KMS-11 (cell line): Measurements from ENCODE around the gene HDHD2.

Experiments
- H2AFZ ChIP-seq: fragments of 200-600 bp; sonication (generic); 2 replicates; pipeline ENCODE4 v1.6.1; 2016; ENCODE audit warnings: antibody characterized with exemption, mixed run types, low read depth
- H3K27ac ChIP-seq: fragments of 200-600 bp; sonication (generic); 2 replicates; pipeline ENCODE4 v1.6.1; 2016; ENCODE audit warnings: mild to moderate bottlenecking, mixed run types
- H3K27me3 ChIP-seq: fragments of 200-600 bp; sonication (generic); 2 replicates; pipeline ENCODE4 v1.6.1; 2017; ENCODE audit warnings: mild to moderate bottlenecking, low read depth, mixed run types, moderate library complexity; ENCODE audit not compliant: insufficient read depth
- H3K36me3 ChIP-seq: fragments of 200-600 bp; sonication (generic); 2 replicates; pipeline ENCODE4 v1.6.1; 2017; ENCODE audit warnings: mild to moderate bottlenecking, mixed run types; ENCODE audit not compliant: insufficient read depth
- H3K4me1 ChIP-seq: fragments of 200-600 bp; sonication (generic); 2 replicates; pipeline ENCODE4 v1.6.1; 2016; ENCODE audit warnings: mild to moderate bottlenecking, low read depth, mixed run types; ENCODE audit not compliant: poor library complexity, severe bottlenecking
- H3K4me2 ChIP-seq: fragments of 200-600 bp; sonication (generic); 2 replicates; pipeline ENCODE4 v1.7.0; 2016; ENCODE audit warnings: mild to moderate bottlenecking, mixed run types
- H3K4me3 ChIP-seq: fragments of 200-600 bp; sonication (generic); IDR thresholded peaks from 2 replicates; pipeline ENCODE4 v1.6.1; 2017; ENCODE audit warnings: low read depth, low read length, mixed read lengths; ENCODE audit not compliant: insufficient read depth
- H3K79me2 ChIP-seq: fragments of 200-600 bp; sonication (generic); 2 replicates; pipeline ENCODE4 v1.6.1; 2016; ENCODE audit warnings: low read depth, mixed run types; ENCODE audit not compliant: insufficient read depth
- H3K9ac ChIP-seq: fragments of 200-600 bp; sonication (generic); 2 replicates; pipeline ENCODE4 v1.6.1; 2016; ENCODE audit warnings: mild to moderate bottlenecking, mixed run types
- H4K20me1 ChIP-seq: fragments of 200-600 bp; sonication (generic); 2 replicates; pipeline ENCODE4 v1.6.1; 2016; ENCODE audit warnings: mild to moderate bottlenecking, mixed run types; ENCODE audit not compliant: insufficient read depth
- CTCF ChIP-seq: fragments of 200-600 bp; sonication (generic); conservative IDR thresholded peaks from 2 replicates; pipeline ENCODE4 v1.6.1; 2017; ENCODE audit warnings: low read depth, mild to moderate bottlenecking, antibody characterized with exemption, low read length, moderate library complexity, mixed read lengths

HDHD2 gene

DNA sequence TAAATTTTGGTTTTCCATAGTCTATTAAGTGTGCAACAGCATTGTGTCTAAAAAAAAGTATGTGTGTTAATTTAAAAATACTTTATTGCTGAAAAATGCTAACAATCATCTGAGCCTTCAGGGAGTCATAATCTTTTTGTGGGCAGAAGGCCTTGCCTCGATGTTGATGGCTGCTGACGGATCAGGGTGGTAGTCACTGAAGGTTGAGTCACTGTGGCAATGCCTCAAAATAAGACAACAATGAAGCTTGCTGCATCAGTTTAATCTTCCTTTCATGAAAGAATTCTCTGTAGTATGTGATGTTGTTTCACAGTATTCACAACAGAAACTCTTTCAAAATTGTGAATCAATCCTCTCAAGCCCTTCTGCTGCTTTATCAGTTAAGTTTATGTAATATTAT lies 31.3 kb downstream of the HDHD2 start:
- no peaks in the 10 kb centered on the region for H3K27me3 ChIP-seq
- H3K4me2 ChIP-seq = no peak overlapping the region

GRCh38 chr18:47115205-47115604 lies 35.1 kb downstream of the HDHD2 start:
- Histone ChIP-seq H2AFZ (no peak overlapping the region), H3K79me2 (no peaks in the 10 kb centered on the region), H3K27ac (no peak overlapping the region), H4K20me1 (no peaks in the 10 kb centered on the region), H3K27me3 (no peaks in the 10 kb centered on the region), H3K4me2 (no peak overlapping the region), H3K9ac (no peak overlapping the region), H3K36me3 (no peaks in the 10 kb centered on the region), H3K4me1 (no peaks in the 10 kb centered on the region), H3K4me3 (no peak overlapping the region)
- TF ChIP-seq CTCF = no peak

More for the DNA sequence above, 31.3 kb downstream of the HDHD2 start:
- Histone ChIP-seq H2AFZ (no peak overlapping the region), H3K4me3 (no peak overlapping the region), H3K27ac (no peak overlapping the region), H3K9ac (no peak overlapping the region), H3K79me2 (no peaks in the 10 kb centered on the region), H4K20me1 (no peaks in the 10 kb centered on the region), H3K4me1 (no peaks in the 10 kb centered on the region), H3K36me3 (no peaks in the 10 kb centered on the region)
- TF ChIP-seq CTCF = no peak

GRCh38 chr18:47113796-47114540 lies 36.3 kb downstream of the HDHD2 start:
- Histone ChIP-seq H3K9ac (no peak overlapping the region), H3K27ac (no peak overlapping the region), H4K20me1 (no peaks in the 10 kb centered on the region), H3K4me3 (no peak overlapping the region), H3K4me1 (no peaks in the 10 kb centered on the region), H3K4me2 (no peak overlapping the region), H3K36me3 (no peaks in the 10 kb centered on the region), H3K79me2 (no peaks in the 10 kb centered on the region), H2AFZ (no peak overlapping the region), H3K27me3 (no peaks in the 10 kb centered on the region)
- TF ChIP-seq CTCF = no peak

GRCh38 chr18:47110492-47111274 lies 39.6 kb downstream of the HDHD2 start:
- Histone ChIP-seq H2AFZ (no peak overlapping the region), H3K4me2 (no peak overlapping the region), H3K9ac (no peak overlapping the region), H3K36me3 (no peaks in the 10 kb centered on the region), H4K20me1 (no peaks in the 10 kb centered on the region), H3K27ac (no peak overlapping the region), H3K4me1 (no peaks in the 10 kb centered on the region), H3K4me3 (no peak overlapping the region), H3K79me2 (no peaks in the 10 kb centered on the region), H3K27me3 (no peaks in the 10 kb centered on the region)
- TF ChIP-seq CTCF = no peak
